SU-DHL-6 (cell line): ENCODE data around the gene BZW2.

Experiments used
- H2AFZ ChIP-seq: fragments of 200-600 bp; sonication (generic); 2 replicates; pipeline ENCODE4 v1.6.1; 2014; ENCODE audit warnings: low read depth, mild to moderate bottlenecking, moderate library complexity, mixed read lengths, antibody characterized with exemption, low read length; ENCODE audit not compliant: severe bottlenecking
- H3F3A ChIP-seq: fragments of 200-600 bp; shearing (Covaris generic); 2 replicates; pipeline ENCODE4 v1.6.0; 2016; ENCODE audit warnings: antibody characterized with exemption, mild to moderate bottlenecking; ENCODE audit not compliant: insufficient read depth
- H3K27ac ChIP-seq: fragments of 200-600 bp; sonication (generic); 2 replicates; pipeline ENCODE4 v1.5.1; 2016; ENCODE audit warnings: low read depth, mild to moderate bottlenecking, low read length, moderate library complexity, mixed read lengths
- H3K27me3 ChIP-seq: fragments of 200-600 bp; sonication (generic), shearing (Covaris generic); 2 replicates; pipeline ENCODE4 v1.6.0; 2014; ENCODE audit warnings: mild to moderate bottlenecking, low read length
- H3K36me3 ChIP-seq: fragments of 200-600 bp; sonication (generic); 2 replicates; pipeline ENCODE4 v1.6.1; 2014; ENCODE audit warnings: mild to moderate bottlenecking, low read length, mixed read lengths
- H3K4me2 ChIP-seq: fragments of 300-600, 200-600 bp; shearing (Covaris generic), sonication (generic); 2 replicates; pipeline ENCODE4 v1.6.0; 2014; ENCODE audit warnings: low read length, low read depth, mild to moderate bottlenecking; ENCODE audit not compliant: poor library complexity, severe bottlenecking
- H3K4me3 ChIP-seq: fragments of 200-600 bp; sonication (generic); 2 replicates; pipeline ENCODE4 v1.5.1; 2014; ENCODE audit warnings: antibody characterized with exemption, low read length, mild to moderate bottlenecking, mixed read lengths; ENCODE audit not compliant: insufficient read depth, poor library complexity, severe bottlenecking
- H3K79me2 ChIP-seq: fragments of 200-600 bp; sonication (generic); 2 replicates; pipeline ENCODE4 v1.6.1; 2014; ENCODE audit warnings: mild to moderate bottlenecking, low read length, moderate library complexity; ENCODE audit not compliant: insufficient read depth
- H3K9ac ChIP-seq: fragments of 200-600 bp; sonication (generic); 2 replicates; pipeline ENCODE4 v1.7.0; 2014; ENCODE audit warnings: mild to moderate bottlenecking, low read length
- H3K9me2 ChIP-seq: fragments of 200-600 bp; sonication (generic); replicated peaks from 2 replicates; pipeline ENCODE4 v1.6.1; 2014; ENCODE audit warnings: low read length; ENCODE audit not compliant: insufficient read depth
- H3K9me3 ChIP-seq: fragments of 200-600 bp; sonication (generic); 2 replicates; pipeline ENCODE4 v1.6.1; 2014; ENCODE audit warnings: low read length, mixed read lengths; ENCODE audit not compliant: insufficient read depth
- H4K20me1 ChIP-seq: fragments of 200-600 bp; sonication (generic); 2 replicates; pipeline ENCODE4 v1.6.1; 2014; ENCODE audit warnings: low read depth, mild to moderate bottlenecking, antibody characterized with exemption, low read length, moderate library complexity, mixed read lengths
- EZH2phosphoT487 ChIP-seq: fragments of 200-600 bp; sonication (generic), shearing (Covaris generic); conservative IDR thresholded peaks from 2 replicates; pipeline ENCODE4 v1.6.1; 2018; ENCODE audit warnings: mild to moderate bottlenecking, antibody characterized with exemption, low read length, moderate library complexity, mixed read lengths
- TF ChIP-seq, protein P1 (sequence below): fragments of 200-600 bp; sonication (generic); IDR thresholded peaks from one replicate; pipeline ENCODE4 v1.5.1; 2017; ENCODE audit warnings: antibody characterized with exemption, mild to moderate bottlenecking, low read length, moderate library complexity; ENCODE audit not compliant: insufficient read depth, poor library complexity, severe bottlenecking

The BZW2 gene

DNA sequence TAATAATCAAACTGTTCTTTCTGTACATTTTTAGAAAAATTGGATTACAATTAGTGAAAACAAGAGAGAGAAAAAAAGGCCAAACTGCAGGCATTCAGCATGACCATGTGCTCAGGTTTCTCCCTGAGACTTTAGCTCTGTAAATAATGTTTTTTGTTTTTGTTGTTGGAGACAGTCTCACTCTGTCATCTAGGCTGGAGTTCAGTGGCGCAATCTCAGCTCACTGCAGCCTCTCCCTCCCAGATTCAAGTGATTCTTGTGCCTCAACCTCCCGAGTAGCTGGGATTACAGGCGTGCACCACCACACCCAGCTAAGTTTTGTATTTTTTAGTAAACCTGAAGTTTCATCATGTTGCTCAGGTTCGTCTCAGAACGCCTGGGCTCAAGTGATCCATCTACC is 23.0 kb downstream of the BZW2 start:
- Histone ChIP-seq H3K27me3 (no peaks in the 10 kb centered on the region), H3K4me2 (no peak overlapping the region), H4K20me1 (peaks cover 25% of the 10 kb centered on the region), H3K27ac (no peak overlapping the region), H3K9me3 (no peaks in the 10 kb centered on the region), H3K9me2 (no peaks in the 10 kb centered on the region), H3K4me3 (no peak overlapping the region), H2AFZ (no peak overlapping the region), H3K9ac (no peak overlapping the region), H3K36me3 (peaks cover 23% of the 10 kb centered on the region; the same call in 1 of the 2 replicates), H3F3A (no peaks in the 10 kb centered on the region), H3K79me2 (peaks cover 72% of the 10 kb centered on the region)
- TF ChIP-seq, protein P1, sequence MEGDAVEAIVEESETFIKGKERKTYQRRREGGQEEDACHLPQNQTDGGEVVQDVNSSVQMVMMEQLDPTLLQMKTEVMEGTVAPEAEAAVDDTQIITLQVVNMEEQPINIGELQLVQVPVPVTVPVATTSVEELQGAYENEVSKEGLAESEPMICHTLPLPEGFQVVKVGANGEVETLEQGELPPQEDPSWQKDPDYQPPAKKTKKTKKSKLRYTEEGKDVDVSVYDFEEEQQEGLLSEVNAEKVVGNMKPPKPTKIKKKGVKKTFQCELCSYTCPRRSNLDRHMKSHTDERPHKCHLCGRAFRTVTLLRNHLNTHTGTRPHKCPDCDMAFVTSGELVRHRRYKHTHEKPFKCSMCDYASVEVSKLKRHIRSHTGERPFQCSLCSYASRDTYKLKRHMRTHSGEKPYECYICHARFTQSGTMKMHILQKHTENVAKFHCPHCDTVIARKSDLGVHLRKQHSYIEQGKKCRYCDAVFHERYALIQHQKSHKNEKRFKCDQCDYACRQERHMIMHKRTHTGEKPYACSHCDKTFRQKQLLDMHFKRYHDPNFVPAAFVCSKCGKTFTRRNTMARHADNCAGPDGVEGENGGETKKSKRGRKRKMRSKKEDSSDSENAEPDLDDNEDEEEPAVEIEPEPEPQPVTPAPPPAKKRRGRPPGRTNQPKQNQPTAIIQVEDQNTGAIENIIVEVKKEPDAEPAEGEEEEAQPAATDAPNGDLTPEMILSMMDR, result no peak
- no peak for TF ChIP-seq EZH2phosphoT487

DNA sequence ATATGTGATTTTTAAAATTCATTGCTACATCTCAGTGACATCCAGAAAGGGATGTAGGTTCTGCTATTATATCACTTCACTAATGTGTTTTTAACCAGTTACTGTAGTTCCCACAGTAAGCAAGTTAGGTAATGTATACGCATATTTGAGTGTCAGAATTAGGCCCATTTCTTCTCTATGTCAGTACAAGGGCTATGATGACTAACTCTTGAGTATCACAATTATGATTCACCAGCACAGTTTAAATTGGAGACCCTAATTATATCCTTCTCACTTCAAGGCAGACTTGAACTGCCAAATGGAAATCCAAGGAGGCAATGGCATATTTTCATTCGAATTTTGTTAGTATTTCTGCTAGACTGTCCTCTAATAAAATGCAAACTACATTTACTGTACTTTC is 23.6 kb downstream of the BZW2 start:
- no peak overlapping the region for H2AFZ ChIP-seq
- no peak overlapping the region for H3K4me3 ChIP-seq
- H3K9ac ChIP-seq, result no peak overlapping the region
- H4K20me1 ChIP-seq, result peaks cover 19% of the 10 kb centered on the region
- H3K36me3 ChIP-seq, result peaks cover 27% of the 10 kb centered on the region
- no peaks in the 10 kb centered on the region for H3F3A ChIP-seq
- H3K9me2 ChIP-seq, result no peaks in the 10 kb centered on the region
- H3K79me2 ChIP-seq, result peaks cover 66% of the 10 kb centered on the region
- no peak overlapping the region for H3K27ac ChIP-seq
- H3K9me3 ChIP-seq, result no peaks in the 10 kb centered on the region
- TF ChIP-seq, protein P1, result no peak
- no peak for TF ChIP-seq EZH2phosphoT487
- no peak overlapping the region for H3K4me2 ChIP-seq
- H3K27me3 ChIP-seq, result no peaks in the 10 kb centered on the region

DNA sequence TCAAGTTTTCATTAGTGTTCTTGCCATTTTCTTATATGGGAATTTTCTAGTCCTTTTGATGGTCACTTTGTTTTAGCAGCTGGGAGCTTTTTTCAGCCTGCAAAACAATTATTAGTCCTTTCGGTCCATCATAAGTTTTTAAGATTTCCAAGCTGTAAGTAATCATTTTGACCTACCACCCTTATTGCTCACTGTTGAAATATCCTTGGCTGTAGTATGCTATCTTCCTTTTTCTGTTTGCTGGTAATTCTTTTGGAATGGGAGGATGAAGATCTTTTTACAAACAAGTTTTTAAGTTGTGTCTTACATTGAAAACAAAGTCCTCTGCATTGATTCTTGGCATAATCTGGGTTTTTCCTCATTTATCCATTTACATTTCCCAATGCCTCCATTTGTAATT is 24.0 kb downstream of the BZW2 start:
- no peak overlapping the region for H3K27ac ChIP-seq
- no peaks in the 10 kb centered on the region for H3F3A ChIP-seq
- no peak overlapping the region for H2AFZ ChIP-seq
- peaks cover 62% of the 10 kb centered on the region for H3K79me2 ChIP-seq
- no peak overlapping the region for H3K4me3 ChIP-seq
- H3K9me3 ChIP-seq, result no peaks in the 10 kb centered on the region
- no peak overlapping the region for H3K9ac ChIP-seq
- peaks cover 17% of the 10 kb centered on the region for H4K20me1 ChIP-seq
- H3K36me3 ChIP-seq, result peaks cover 31% of the 10 kb centered on the region
- no peaks in the 10 kb centered on the region for H3K9me2 ChIP-seq
- H3K27me3 ChIP-seq, result no peaks in the 10 kb centered on the region
- H3K4me2 ChIP-seq, result no peak overlapping the region
- TF ChIP-seq EZH2phosphoT487, result no peak
- TF ChIP-seq, protein P1, result no peak
